NCI-H748 (cell line): ENCODE results near the gene AP4B1.
"Not testable (repeated sequence)": the region's sequence is repeated elsewhere in the genome, so short reads cannot be mapped to it uniquely, and the experiment has no call there.

Experiments
- DNase-seq: peaks from one replicate; lab custom pipeline; 2025; ENCODE audit not compliant: unreplicated experiment; lab: John Stamatoyannopoulos, UW

The AP4B1 gene

DNA sequence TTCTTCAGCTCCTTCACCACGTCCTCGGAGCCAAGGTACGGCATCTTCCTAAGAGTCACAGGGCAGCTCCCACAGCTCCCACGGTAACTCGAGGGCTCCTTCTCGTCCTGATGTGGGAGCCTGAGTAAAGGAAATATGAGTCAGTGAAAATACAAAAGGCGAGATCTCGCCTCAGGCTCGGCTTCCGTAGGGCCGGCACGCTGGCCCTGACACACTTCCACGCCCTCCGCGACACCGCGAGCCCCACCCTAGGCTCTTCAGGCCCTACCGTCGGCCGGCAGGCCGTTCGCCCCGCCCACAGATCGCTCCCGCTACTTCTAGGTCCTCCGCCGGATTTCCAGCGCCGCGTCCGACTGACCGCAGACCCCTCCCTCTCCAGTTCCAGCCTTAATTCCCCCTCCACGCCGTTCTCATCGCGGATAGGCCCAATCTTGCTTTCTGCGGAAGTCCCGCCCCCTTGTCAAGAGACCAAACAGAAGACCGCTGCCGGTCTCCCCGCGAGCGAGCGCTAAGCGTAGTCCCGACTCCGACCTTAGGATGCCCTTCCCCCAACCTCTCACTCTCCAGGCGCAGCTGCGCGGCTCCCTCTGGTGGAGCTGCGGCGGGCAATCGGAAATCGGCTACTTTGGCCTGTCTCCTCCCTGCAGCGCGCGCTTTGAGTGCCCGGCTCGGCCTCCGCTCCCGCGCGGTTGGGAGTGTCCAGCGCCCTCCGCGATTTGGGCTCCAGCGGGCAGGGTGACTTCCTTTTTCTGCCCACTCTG lies at the start of gene AP4B1, which contains the start of gene DCLRE1B:
Gene AP4B1 (minus strand): TSS at position 126 of the 761 bp plus-strand sequence. CDS start 82 bp downstream, at position 44.
Gene DCLRE1B (plus strand): TSS at position 653 of the 761 bp plus-strand sequence. CDS start 261 bp downstream, outside the sequence.
- peak; percentile 100 for DNase-seq

DNA sequence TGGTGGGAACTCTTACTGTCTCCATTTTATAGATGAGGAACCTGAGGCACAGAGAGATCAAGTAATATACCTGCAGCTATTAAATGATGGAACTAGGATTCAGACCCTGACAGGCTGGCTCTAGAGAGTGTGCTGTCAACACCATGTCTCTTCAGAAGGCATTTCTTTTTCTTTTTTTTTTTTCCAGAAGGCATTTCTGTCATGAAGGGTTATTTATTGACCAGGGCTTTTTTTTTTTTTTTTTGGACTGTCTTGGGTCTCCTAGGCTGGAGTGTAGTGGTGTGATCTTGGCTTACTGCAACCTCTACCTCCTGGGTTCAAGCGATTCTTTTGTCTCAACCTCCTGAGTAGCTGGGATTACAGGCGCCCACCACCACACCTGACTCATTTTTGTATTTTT lies 47.1 kb upstream of the AP4B1 start:
- no peak for DNase-seq

DNA sequence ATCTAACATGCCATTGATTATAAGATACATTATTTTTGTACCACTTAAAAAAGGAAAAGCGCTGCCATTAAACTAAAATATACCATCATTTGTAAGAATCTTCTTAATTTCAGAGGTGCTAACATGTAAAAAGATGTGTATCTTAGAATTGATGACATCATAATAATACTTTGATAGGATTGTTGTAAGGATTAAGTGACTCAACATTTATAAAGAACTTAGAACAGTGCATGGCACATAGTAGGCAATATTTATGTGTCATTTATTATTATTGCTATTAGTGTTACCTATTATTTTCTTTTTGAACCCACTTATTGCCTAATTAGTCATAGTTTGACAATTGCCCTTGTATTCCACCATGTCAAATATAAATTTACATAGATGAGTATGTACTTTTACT lies 46.3 kb upstream of the AP4B1 start:
- no peak for DNase-seq

DNA sequence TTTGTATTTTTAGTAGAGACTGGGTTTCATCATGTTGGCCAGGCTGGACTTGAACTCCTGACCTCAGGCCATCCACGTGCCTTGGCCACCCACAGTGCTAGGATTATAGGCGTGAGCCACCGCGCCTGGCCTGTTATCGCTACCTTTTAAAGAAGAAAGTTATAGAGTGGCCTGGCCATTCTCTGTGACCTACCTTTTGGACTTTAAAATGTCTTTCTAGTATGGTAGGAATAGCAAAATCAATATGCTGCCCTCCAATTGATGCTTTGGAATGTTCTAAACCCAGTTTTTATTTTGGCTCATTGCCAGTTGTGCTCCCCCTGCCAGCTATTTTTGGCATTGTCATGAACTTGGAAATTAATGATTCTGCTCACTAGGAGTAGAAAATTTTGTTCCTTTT lies 44.4 kb upstream of the AP4B1 start:
- no peak for DNase-seq

DNA sequence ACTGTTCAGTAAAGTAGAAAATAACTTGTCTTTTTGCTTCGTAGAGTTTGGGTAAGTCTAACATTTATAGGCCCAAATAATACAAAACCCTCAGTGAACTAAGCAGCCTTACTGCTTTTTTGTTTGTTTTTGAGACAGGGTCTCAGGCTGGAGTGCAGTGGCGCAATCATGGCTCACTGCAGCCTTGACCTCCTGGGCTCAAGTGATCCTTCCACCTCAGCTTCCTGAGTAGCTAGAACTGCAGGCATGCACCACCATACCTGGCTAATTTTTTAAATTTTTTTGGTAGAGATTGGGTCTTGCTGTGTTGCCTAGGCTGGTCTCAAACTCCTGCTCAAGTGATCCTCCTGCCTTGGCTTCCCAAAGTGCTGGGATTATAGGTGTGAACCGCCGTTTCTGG lies 43.6 kb upstream of the AP4B1 start:
- DNase-seq = not testable (repeated sequence)

DNA sequence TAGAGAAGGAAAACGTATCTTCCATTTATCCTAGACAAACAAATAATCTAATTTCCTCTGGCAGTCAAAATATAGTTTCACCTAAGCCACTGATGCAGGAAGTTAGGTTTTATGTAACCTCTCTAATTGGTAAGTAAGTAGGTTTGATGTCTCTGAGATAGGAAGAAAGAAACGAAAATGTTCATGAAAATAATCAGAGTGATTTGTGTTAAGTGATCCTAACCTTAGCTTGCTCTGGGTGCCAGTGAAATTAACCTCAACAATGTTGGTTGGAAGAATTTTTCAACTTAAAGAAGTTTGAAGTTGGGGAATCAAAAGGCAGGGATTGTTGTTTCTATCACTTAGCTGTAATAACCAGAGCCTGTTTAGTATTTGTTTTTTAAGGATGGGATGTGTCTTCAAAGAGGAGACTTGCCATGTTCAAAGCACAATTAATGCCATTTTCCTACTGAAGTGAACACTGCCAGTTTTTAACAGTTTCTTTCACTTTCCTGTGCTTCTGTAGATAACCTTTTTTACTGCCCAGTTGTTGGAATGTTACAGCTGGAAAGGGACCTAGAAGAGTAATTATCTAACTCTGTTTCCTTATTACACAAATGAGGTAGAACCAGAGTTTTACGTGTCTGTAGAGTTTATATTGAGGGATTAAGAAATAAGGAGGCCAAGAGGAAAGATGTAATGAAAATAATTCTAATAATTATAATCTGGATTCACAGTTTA lies 42.9 kb upstream of the AP4B1 start:
- no peak for DNase-seq

DNA sequence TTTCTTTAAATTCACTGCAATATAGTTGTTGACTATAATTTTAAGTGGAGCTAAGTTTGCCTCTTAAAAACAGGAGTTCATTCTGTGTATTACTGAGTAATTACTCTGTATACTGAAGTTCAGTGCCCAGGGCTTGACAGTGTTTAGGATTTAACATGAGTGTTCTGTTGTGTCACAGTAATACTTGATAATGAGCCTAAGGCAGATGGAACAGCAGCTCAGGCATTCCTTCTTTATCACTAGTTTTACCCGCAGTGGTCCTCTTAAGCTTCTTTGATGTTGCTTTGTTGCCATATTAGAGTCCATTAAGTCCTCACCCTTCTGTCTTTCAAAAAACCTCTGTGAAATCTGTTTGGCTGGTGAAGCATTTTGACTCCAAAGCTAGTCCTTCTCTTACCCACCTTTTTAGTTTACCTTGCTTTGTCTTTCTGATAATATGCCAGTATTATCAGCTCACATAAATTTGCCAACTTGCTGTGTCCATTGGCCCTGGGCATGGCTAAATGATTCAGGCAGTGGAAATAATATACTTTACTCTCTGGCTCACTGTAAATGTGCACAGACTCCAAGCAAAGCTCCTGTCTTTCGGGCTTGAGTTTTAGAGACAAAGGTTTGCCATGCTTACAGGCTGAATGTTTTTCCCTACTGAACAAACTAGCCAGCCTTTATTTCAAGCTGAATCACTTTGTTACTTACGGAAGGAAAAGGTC lies 42.2 kb upstream of the AP4B1 start:
- DNase-seq = no peak

DNA sequence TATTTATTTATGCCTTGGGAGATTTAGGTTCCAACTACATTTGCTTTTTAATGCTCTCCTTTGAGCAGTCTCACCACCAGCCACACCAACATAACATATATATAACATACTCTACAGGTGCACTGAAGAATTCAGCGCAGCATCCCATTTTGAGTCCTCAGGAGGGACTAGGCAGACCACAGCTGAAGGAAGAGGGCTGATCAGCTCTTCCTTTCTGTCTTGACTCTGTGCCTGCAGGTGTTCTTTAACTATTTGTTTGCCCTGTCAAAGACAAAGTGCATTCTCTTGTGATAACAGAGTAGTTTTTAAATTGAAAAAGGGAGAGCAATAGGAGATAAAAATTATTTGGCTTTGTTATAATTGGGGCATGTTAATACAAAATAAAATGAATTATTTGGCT lies 41.5 kb upstream of the AP4B1 start:
- DNase-seq = no peak

DNA sequence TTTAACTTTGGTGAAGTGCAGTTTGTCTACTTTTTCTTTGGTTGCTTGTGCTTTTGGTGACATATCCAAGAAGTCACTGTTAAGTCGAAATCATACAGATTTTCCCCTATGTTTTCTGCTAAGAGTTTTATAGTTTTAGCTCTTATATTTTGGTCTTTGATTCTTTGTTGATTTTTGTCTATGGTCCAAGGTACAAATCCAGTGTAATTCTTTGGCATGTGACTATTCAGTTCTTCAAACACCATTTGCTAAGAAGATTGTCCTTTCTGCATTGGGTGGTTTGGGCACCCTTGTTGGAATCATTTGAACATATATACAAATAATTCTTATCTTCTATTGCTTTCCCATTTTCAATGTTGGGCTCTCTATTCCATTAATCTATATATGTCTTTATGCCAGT lies 40.7 kb upstream of the AP4B1 start:
- DNase-seq = no peak

DNA sequence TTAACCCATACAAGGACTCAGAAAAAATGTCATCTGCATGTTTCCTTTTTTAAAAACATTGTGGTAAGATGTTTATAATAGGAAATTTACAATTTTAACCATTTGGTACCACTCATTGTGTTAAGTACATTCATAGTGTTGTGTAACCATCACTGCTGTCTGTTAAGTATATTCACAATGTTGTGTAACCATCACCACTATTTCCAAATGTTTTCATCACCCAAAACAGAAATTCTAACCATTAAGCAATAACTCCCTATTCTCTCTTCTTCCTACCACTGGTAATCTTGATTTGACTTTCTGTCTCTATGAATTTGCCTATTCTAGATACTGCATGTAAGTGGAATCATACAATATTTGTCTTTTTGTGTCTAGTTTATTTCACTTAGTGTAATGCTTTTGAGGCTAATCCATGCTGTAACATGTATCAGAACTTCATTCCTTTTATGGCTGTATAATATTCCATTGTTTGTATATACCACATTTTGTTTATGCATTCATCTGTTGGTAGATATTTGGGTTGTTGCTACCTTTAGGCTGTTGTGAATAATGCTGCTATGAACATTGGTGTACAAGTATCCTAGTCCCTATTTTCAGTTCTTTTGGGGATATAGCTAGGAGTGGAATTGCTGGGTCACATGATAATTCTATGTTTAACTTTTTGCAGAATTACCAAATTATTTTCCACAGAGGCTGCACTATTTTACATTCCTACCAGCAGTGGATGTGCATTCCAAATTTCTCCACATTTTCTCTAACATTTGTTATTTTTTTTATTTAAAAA lies 38.6 kb upstream of the AP4B1 start:
- DNase-seq = no peak

DNA sequence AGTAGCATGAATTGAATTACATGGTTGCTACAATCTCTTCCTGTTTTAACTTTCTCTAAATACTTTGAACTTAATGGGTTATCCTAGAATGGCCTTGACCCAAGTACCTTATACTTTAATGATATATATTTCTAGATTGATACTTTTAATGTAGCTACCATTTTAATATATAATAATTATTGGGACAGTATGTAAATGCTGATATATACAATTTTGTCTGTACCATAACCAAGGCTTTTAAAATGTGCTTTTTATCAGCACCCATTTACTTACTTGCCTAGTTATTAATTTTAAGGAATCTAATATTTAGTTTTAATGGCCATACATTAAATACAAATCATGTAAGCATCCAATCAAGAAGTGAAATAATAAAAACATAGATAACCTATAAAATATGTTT lies 37.9 kb upstream of the AP4B1 start:
- no peak for DNase-seq

DNA sequence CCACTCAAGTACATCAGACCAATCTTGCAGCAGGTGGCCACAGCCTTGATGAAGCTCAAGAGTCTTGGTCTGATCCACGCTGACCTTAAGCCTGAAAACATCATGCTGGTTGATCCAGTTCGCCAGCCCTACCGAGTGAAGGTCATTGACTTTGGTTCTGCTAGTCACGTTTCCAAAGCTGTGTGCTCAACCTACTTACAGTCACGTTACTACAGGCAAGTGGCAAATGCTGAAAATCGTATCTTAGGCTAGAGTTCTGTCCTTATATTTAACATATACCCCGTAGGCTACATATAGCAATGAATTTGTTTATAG lies 36.6 kb upstream of the AP4B1 start:
- DNase-seq = no peak

DNA sequence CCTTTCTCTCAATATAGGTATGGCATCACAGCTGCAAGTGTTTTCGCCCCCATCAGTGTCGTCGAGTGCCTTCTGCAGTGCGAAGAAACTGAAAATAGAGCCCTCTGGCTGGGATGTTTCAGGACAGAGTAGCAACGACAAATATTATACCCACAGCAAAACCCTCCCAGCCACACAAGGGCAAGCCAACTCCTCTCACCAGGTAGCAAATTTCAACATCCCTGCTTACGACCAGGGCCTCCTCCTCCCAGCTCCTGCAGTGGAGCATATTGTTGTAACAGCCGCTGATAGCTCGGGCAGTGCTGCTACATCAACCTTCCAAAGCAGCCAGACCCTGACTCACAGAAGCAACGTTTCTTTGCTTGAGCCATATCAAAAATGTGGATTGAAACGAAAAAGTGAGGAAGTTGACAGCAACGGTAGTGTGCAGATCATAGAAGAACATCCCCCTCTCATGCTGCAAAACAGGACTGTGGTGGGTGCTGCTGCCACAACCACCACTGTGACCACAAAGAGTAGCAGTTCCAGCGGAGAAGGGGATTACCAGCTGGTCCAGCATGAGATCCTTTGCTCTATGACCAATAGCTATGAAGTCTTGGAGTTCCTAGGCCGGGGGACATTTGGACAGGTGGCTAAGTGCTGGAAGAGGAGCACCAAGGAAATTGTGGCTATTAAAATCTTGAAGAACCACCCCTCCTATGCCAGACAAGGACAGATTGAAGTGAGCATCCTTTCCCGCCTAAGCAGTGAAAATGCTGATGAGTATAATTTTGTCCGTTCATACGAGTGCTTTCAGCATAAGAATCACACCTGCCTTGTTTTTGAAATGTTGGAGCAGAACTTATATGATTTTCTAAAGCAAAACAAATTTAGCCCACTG lies 36.0 kb upstream of the AP4B1 start:
- DNase-seq = no peak

DNA sequence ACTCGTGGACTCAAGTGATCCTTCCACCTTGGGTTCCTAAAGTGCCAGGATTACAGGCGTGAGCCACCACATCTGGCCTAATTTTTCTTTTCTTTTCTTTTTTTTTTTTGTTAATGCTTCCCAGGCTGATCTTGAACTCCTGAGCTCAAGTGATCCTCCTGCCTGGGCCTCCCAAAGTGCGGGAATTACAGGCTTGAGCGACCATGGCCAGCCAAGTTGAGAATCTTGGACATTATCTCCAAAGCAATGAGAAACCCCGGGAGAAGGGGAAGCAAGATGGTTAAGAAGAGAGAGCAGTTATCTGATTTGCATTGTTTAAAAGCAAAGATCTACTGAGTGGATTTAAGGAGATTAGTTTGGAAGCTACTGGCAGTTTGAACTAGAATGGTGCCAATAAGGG lies 33.6 kb upstream of the AP4B1 start:
- DNase-seq = no peak

DNA sequence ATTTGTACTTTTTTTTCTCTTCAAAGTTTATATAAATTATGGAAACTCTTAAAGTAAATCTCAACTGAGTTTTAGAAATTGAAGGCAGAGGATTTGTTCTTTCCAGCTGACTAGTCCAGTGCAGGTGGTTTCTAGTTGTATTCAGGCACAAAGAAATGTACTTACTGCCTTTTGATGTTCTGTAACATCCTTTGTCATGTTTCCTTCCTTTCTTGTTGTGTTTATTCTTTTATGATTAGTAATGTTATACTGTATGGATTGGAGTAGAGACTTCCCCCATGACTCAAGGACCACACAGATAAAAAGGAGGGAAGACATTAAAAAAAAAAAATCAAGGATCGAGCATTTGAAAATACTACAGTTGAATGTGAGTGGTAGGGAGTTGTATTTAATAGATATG lies 32.5 kb upstream of the AP4B1 start:
- DNase-seq = no peak

DNA sequence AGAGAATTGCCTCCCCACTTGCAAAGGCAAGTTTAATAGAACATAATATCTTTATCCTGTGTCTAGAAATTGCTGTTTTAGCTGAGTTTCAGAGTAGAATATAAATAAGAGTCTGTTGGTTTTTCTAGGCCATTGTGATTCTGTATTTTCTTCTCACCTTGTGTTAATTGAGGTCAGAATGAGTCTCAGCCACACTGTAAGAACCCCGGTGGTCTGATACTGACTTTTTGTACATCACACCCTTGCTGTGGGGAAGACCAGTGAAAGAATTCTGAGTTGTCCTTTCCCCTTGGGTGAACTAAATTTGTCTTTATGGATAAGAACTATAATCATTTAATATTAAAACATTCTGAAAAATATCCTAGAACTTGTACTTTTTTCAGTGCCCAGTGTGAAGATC lies 31.4 kb upstream of the AP4B1 start:
- no peak for DNase-seq

DNA sequence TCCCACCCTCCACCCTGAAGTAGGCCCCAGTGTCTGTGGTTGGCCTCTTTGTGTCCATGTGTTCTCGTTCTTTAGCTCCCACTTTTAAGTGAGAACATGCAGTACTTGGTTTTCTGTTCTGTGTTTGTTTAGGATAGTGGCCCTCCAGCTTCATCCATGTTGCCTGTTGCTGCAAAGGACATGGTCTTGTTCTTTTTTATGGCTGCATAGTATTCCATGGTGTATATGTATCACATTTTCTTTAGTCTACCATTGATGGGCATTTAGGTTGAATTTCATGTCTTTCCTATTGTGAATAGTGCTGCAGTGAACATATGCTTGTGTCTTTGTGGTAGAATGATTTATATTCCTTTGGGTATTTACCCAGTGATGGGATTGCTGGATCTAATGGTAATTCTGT lies 30.6 kb upstream of the AP4B1 start:
- DNase-seq = no peak

DNA sequence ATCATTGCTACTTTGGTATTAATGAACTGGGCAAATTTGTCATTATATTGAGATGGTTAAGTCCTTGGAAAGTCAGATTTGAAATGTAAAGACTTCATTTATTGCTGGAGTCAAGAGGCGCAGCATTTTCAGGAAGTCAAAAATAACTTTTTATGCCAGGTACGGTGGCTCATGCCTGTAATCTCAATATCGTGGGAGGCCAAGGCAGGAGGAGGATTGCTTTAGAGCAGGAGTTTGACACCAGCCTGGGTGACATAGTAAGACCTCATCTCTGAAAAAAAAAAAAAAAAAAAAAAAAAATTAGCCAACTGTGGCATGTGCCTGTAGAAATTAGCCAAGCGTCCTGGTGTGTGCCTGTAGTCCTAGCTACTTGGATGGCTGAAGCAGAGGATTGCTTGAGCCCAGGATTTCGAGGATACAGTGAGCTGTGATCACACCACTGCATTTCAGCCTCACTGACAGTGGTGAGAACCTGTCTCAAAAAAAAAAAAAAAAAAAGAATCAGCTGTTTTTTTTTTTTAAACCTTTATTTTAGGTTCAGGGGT lies 30.0 kb upstream of the AP4B1 start:
- DNase-seq = no peak

DNA sequence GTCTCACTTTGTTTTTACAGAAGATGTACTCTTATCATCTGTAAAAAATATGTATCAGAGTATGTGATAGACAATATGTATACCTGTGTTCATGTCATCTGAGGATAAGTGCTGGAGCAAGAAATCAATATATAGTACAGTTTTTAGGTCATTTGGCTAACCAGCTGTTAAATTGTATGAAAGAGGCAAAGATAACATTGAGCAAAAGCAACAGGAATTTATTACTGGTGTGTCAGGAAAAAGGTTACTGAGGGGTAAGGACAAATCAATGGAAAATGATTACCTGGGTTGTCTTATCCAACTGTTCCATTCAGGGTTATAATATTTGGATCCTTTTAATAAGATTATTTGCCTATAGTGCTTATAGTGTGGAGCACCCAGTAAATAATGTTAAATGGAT lies 29.4 kb upstream of the AP4B1 start:
- no peak for DNase-seq

DNA sequence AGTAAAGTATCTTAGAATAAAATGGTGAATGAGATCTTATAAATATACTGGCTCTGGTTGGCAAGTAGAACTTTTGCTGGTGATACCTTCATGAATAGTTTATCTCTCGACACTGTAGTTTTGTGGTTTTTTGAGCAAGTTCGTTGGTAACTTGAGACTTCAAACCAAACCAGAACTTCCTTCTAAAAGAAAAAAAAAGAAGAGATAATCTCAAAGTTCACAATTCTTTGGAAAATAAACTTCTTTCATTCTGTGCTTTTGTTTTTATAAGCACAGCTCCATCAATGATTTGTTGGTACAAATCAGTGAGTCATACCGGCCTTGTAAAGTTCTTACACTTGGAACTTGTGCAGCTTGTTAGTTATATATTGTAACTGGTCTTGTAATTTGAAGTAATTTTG lies 26.9 kb upstream of the AP4B1 start:
- DNase-seq = no peak
